GM19467 (cell line): ENCODE measurements around the gene GARNL3.

Experiments
- ATAC-seq: cut with Tn5 transposase; IDR thresholded peaks from one replicate; pipeline ENCODE4 v1.9.1; 2021; ENCODE audit warnings: mild to moderate bottlenecking, moderate library complexity; ENCODE audit not compliant: unreplicated experiment

The GARNL3 gene

DNA sequence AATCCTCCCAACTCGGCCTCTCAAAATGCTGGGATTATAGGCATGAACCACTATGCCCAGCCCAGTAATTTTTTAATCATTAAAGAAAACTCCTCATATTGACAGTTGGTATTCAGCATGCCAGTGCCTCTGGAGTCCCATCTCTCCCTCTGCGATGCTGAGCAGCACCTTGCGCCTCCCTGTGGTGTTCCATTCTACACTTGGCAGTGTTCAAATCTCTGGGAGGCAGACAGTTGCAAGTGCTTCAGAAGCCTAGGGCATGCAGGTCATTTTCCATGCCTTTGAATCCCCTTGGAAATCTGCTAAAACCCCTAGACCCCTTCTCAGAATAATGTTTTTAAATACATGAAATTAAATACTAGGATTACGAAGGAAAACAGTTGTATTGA lies 41.3 kb downstream of the GARNL3 start:
- ATAC-seq = no peak

DNA sequence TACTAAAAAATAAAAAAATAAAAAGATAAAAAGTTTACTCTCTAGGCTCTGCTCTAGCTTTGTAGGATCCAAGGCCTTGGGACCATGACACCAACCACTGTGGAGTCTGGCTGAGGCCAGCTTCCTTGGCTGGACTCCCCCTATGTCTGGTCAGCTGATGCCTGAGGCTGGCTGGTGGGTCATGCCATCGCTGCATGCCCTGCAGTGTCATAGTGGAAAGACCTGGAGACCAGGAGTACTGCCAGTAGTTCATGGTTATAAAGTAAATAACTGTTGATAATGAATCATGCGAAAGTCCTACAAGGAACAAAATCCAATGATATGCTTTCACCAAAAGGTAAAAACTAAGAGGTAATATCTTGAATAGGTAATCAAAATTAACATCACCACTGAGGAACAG lies 43.2 kb downstream of the GARNL3 start:
- no peak for ATAC-seq

DNA sequence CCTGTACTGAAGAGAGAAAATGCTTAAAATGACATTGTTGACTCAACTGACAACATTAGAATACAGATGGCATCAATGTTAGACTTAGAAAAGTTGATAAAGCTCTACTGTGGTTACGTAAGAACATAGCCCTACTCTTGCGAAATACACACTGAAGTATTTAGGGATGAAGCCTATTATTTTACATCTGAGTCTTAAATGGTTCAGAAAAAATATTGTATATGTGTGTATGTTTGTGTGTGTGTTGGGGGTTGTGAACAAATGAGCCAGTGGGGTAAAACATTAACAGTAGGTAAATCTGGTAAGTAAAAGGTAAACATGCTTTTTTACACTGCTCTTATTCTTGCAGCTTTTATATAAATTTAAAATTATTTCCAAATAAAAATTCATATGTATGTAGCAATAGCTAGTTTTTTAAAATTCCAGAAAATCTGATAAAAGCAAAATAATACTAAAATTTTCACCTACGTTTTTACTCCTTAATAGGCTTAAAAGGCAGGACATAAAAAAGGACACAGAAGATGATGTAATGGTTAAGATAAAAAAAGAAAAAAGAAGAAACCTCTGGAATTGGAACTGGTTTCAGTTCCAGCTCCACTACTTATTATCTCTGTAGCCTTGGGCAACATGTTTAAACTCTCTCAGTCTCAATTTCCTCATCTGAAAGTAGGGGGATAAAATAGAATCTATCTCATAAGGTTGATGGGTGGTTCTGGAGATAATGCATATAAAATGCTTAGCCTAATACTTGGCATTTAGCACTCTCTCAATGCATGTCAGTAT lies 44.3 kb downstream of the GARNL3 start:
- no peak for ATAC-seq

GRCh38 chr9:127309715-127310114 lies 45.1 kb downstream of the GARNL3 start:
- no peak for ATAC-seq

- ATAC-seq = no peak
These were observed 46.7 kb downstream of the GARNL3 start for GRCh38 chr9:127311239-127311741.

DNA sequence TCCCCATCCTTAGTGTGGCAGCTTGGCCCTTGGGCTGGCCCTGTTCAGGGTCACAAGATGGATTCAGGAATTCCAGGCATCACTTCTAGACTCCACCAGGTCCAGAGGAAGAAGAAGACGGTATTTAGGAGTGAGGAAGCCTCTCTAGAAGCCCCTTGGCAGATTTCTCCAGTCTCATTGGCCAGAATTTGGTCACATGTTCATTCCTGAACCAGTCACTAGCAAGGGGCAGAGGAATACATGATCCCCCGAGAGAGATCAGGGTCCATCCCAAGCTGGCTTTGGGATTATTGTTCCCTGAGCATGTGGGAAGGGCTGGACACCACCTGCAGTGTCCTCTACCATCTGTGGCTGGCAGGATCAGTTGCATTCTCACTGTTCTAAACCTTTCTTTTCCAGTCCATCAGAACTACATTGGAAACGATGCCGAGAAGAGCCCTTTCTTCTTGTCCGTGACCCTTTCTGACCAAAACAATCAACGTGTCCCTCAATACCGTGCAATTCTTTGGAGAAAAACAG lies 48.5 kb downstream of the GARNL3 start:
- no peak for ATAC-seq

- ATAC-seq = no peak
These were observed 50.3 kb downstream of the GARNL3 start for GRCh38 chr9:127314911-127315310.

- no peak for ATAC-seq
These were observed 52.2 kb downstream of the GARNL3 start for GRCh38 chr9:127316586-127317323.

DNA sequence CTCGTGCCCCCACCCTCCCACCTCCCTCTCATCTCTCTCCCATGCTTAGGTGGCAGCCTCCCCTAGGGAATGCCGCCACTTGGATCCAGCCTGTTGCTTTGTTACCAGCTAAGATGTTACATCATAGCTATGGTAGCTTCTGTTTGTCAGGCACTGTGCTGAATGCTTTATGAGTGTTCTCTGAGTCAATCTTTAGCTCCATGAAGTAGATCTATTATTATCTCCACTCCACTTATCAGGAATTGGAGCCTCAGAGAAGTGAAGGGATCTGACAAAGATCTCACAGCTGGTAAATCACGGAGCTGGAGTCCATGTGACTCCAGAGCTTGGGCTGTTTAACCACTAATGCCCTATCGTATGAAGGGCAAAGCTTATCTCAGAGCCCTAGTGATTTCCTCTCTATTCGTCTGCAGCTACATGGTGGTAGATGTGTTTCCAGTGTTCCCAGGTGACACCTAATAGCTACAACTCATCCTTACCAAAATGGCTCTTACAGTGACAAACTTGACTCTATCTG lies 54.1 kb downstream of the GARNL3 start:
- ATAC-seq = no peak

GRCh38 chr9:127319366-127320114 lies 55.0 kb downstream of the GARNL3 start:
- ATAC-seq = no peak

GRCh38 chr9:127320115-127320378 lies 55.5 kb downstream of the GARNL3 start:
- ATAC-seq = no peak

DNA sequence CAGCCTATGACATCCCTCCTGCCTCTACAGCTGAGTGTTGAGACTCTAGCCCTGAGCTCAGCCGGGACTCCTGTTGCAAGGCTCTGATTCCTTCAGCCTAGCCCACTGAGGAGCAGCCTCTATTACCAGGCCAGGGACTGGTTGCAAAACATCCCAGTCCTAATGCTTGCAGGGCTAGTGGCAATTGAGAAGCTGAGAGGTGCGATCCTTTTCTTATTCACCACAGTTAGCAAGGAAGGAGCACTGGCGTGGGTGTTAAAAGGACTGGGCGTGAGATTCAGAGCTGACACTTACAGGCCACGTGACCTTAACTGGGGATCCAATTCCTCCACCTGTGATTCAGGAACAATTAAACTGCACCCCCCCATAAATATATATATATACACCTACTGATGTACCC lies 58.8 kb downstream of the GARNL3 start:
- no peak for ATAC-seq

GRCh38 chr9:127330501-127330900 lies 65.9 kb downstream of the GARNL3 start:
- no peak for ATAC-seq

- no peak for ATAC-seq
These were observed 68.9 kb downstream of the GARNL3 start for GRCh38 chr9:127333221-127334064.

GRCh38 chr9:127334725-127335124 lies 70.2 kb downstream of the GARNL3 start:
- no peak for ATAC-seq

DNA sequence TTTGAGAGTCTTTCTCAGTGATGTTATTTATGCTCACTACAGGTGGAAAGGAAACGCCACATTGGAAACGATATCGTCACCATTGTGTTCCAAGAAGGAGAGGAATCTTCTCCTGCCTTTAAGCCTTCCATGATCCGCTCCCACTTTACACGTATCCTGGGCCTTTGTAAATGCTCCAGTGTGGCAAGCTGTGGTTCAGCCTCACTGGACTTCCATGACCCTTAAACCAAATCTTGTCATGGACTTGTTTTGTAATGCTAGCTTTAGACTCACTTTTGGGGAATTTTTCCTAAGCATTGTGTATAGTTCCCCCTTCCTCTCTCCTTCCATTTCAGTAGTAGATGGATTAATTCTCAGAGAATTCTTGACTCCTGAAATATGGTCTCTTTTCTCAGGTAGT lies 71.5 kb downstream of the GARNL3 start:
- no peak for ATAC-seq

DNA sequence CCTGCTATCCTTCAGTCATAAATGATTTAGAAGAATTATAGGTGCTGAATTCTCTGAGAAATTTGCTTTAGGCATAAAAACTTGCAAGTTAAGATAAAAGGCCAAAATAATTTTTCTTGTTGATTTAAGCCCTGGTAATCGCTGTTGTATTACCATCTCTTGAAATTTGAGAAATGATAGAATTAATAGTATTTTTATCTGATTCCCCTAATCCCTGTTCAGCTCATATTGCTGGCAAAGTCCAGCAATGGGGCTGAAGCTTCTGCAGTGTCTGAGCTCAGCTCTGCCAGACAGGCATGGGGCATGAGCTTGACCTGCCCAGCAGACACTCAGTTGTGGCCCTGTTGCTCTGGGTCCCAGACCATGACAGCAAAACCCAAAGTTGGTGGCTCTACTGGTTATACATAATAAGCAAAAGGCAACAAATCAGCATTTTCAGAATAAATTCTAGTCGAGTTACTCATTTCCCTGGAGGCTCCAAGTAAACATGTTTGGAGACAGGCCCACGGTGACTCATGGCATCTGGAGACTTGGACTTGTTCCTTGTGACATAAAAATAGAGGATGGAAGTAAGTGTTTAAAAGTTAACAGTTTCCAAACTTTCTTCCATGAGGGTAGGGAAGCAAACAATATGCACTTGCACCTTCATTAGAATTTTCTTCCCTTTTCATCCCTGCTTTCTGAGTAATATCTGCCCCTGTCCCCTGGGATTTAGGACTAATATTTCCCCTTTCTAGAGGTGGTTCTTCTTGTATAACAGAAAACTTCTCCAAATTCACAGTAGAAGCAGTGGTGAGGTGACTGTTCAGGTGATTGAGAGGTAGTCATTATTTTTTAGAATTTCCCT lies 72.2 kb downstream of the GARNL3 start:
- ATAC-seq = no peak

GRCh38 chr9:127340721-127341120 lies 76.1 kb downstream of the GARNL3 start:
- no peak for ATAC-seq

GRCh38 chr9:127341152-127341551 lies 76.6 kb downstream of the GARNL3 start:
- no peak for ATAC-seq
